Suprapubic skin (tissue), 4 donors: ENCODE data around the gene YBEY. TPM values are rescaled to one million over a fixed set of nuclear protein-coding genes. Genes with fewer than 3 reads are reported as not detected.

Experiments used
- DNase-seq, 2 donors: peaks; one replicate each; pipeline ENCODE4 v3.0.0-alpha.2; 2019; ENCODE audit warnings: low spot score in 2 of 2
- H3K27ac ChIP-seq: fragments of 200-600 bp; sonication (generic); one replicate; pipeline ENCODE4 v1.5.1; 2019
- H3K27me3 ChIP-seq: fragments of 200-600 bp; sonication (generic); one replicate; pipeline ENCODE4 v1.5.1; 2019
- H3K36me3 ChIP-seq: fragments of 200-600 bp; sonication (generic); one replicate; pipeline ENCODE4 v1.5.1; 2019
- H3K4me1 ChIP-seq: fragments of 200-600 bp; sonication (generic); one replicate; pipeline ENCODE4 v1.5.1; 2019
- H3K4me3 ChIP-seq: fragments of 200-600 bp; sonication (generic); one replicate; pipeline ENCODE4 v1.5.1; 2019; ENCODE audit warnings: mild to moderate bottlenecking
- H3K9me3 ChIP-seq: fragments of 200-600 bp; sonication (generic); one replicate; pipeline ENCODE4 v1.5.1; 2019
- EP300 ChIP-seq: sonication (generic); formaldehyde crosslinking; IDR thresholded peaks from one replicate; pipeline ENCODE4 v1.6.1; 2017; ENCODE audit warnings: antibody characterized with exemption
- POLR2A ChIP-seq, 2 donors: fragments of 450-650 bp; IDR thresholded peaks; one replicate each; pipeline ENCODE4 v1.6.1; 2017; ENCODE audit warnings: antibody characterized with exemption in 2 of 2, mild to moderate bottlenecking in 2 of 2, moderate library complexity in 2 of 2
- POLR2AphosphoS5 ChIP-seq, 3 donors: sonication (generic); formaldehyde crosslinking; IDR thresholded peaks; one replicate each; pipeline ENCODE4 v1.6.1; 2017; ENCODE audit warnings: antibody characterized with exemption in 3 of 3
- WGBS: methylation state at CpG from one replicate; pipeline ENCODE4 v1.1.5; 2018; 5-methylcytosine and 5-hydroxymethylcytosine counted together
- total RNA-seq, 4 donors: library from RNA; depleted of rRNA; stranded (reverse); fragments of >200 nt; gene quantifications; one replicate each; pipeline ENCODE4 v1.1.0, GENCODE V29; 2016
- TF ChIP-seq, protein P1 (sequence below), 2 donors: fragments of 200-600 bp in 1 of 2; fragments of 450-650 bp in 1 of 2; sonication (generic) in 1 of 2; IDR thresholded peaks; one replicate each; pipeline ENCODE4 v1.5.1; 2016 to 2019; ENCODE audit warnings: antibody characterized with exemption in 2 of 2, mild to moderate bottlenecking in 1 of 2, moderate library complexity in 1 of 2

The YBEY gene
- total RNA-seq, 4 donors from 2014 or later: 13.3 to 23.8 (median 18.8) TPM

DNA sequence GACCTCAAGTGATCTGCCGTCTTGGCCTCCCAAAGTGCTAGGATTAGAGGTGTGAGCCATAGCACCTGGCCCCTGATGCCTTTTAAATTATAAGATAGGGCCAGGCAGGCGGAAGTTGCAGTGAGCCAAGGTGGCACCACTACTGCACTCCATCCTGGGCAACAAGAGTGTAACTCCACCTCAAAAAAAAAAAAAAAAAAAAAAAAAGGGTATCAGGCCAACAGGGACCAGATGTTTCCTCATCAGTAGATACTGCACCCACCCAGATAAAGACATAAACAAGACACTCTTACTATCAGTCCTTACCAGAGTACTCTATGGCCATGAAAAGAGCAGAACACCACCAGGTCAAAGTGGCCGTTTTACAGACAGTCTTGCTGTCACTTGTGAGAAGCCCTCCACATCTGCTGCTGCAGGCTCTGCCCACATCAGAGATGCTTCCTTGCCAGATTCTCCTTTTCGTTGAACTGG, 34.2 kb downstream of the YBEY start:
- 60% methylated on average over 4 of the region's 4 CpGs for WGBS
- Histone ChIP-seq H3K4me1 (peaks cover 21% of the 10 kb centered on the region), H3K27me3 (no peaks in the 10 kb centered on the region), H3K4me3 (no peak overlapping the region), H3K27ac (no peak overlapping the region), H3K9me3 (no peaks in the 10 kb centered on the region), H3K36me3 (no peaks in the 10 kb centered on the region)
- TF ChIP-seq EP300 (no peak), POLR2A (IDR thresholded peaks at IDR 0.05) (no peak)
- no peak for DNase-seq

DNA sequence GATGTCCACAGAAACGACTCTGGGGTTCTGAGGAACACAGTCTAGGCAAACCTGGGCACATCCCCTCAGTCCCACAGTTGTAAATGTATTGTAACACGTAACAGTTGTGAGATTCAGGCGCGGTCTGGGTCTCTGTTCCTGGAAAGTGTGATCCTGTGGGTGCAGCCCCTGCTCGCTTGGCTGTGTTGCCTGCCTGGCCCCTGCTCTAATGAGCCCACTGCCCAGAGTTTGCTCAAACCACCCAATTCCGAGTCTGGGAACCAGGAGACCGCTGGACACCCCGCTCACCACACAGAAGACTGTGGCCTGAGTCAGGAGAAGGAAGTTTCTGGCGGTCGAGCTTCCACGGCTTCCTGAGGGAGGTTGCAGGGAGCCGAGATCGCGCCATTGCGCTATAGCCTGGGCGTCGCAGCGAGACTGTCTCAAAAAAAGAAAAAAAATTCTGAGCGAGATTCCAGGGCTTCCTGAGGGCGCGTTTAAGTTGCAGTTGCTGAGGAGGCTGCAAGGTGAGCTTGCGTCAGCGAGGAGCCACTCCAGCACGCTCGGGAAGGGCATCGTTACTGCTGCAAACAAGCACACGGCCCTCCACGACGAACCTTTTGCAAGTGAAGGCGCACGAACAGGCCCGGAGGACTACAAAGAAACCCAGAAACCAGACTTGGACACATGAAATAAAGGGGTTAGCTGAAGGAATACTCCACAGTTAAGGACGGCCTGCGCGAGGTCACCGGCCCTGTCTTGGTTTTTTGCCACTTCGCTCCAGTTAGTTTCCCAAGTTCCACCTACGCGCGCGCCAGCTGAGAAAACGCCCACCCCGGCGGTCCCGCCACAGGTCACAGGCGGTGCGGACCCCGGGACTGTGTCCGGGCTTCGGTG, 36.4 kb downstream of the YBEY start:
- no peak for DNase-seq
- no peaks in the 10 kb centered on the region for H3K36me3 ChIP-seq
- H3K27ac ChIP-seq: no peak overlapping the region
- H3K27me3 ChIP-seq: no peaks in the 10 kb centered on the region
- peaks cover 30% of the 10 kb centered on the region for H3K4me1 ChIP-seq
- WGBS: 6% methylated on average over 30 of the region's 50 CpGs
- H3K4me3 ChIP-seq: peak overlapping the region; percentile 100
- no peak for TF ChIP-seq POLR2A (IDR thresholded peaks at IDR 0.05)
- no peak for TF ChIP-seq POLR2AphosphoS5 (IDR thresholded peaks at IDR 0.05)
- no peak for TF ChIP-seq EP300
- TF ChIP-seq, protein P1, sequence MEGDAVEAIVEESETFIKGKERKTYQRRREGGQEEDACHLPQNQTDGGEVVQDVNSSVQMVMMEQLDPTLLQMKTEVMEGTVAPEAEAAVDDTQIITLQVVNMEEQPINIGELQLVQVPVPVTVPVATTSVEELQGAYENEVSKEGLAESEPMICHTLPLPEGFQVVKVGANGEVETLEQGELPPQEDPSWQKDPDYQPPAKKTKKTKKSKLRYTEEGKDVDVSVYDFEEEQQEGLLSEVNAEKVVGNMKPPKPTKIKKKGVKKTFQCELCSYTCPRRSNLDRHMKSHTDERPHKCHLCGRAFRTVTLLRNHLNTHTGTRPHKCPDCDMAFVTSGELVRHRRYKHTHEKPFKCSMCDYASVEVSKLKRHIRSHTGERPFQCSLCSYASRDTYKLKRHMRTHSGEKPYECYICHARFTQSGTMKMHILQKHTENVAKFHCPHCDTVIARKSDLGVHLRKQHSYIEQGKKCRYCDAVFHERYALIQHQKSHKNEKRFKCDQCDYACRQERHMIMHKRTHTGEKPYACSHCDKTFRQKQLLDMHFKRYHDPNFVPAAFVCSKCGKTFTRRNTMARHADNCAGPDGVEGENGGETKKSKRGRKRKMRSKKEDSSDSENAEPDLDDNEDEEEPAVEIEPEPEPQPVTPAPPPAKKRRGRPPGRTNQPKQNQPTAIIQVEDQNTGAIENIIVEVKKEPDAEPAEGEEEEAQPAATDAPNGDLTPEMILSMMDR (IDR thresholded peaks at IDR 0.05): no peak
- no peaks in the 10 kb centered on the region for H3K9me3 ChIP-seq

DNA sequence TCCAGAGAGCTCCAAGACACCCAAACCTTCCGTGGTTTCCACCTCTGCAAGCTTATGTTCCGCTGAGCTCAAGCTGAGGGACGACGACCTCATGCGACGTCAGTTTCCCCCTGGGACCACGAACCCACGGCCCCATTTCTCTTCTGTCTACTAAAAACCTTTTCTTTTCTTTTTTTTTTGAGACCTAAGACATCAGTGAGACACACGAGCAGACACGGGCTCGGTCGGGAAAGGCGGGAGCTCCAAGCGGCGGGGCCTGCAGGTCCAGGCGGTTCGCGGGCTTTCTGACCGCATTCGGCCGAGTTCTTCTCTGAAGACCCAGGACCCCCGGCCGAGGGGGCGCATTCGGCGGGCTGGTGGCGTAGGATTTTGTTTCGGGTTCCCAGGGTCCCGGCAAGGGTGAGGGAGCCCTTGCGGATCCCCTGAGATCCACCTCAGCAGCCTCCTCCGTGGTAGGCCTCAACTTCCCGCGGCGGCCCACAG, 37.1 kb downstream of the YBEY start:
- DNase-seq: peak in 1 of 2 donors; percentile 83

DNA sequence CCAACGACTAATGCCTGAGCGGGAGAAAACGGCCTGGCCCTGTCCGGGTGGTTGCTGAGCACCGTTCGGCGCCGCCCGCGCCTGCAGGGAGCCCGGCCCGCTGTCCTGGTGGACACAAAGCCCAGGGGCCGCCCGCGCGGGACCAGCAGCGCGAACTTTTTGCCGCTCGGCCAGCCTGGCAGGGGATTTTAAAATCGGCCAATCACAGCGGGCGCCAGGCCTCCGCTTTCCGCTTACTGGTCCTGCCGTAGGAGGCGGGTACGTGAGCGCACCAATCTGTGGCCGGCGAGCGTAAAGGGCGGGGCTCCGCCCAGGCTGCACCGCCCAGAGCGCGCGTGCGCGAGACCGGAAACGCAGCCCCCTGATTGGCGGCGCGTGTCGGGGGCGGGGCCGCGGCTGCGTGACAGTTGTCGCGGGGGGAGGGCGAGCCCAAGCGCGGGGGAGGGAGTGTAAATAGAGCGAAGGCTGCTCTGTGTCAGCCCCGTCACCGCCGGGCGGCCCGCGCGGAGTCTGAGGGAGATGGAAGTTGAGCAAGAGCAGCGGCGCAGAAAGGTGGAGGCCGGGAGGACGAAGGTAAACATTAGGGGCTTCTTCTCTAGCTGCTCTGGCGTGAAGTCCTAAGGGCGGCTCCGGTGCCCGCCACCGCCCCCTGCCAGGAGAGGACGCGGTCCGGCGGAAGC, 37.7 kb downstream of the YBEY start, which contains the start of the genes C21orf58 and PCNT:
Gene C21orf58, minus strand, starts transcription at position 161 of the 680 bp plus-strand sequence. CDS start 1,132 bp downstream, outside the sequence.
Gene PCNT, plus strand, starts transcription at position 447 of the 680 bp plus-strand sequence. Its CDS starts 73 bp downstream, at position 520.
- Histone ChIP-seq H3K36me3 (peaks cover 10% of the 10 kb centered on the region), H3K27ac (peak within 1 kb of the TSS; percentile 97), H3K4me1 (peaks cover 30% of the 10 kb centered on the region), H3K9me3 (no peaks in the 10 kb centered on the region), H3K27me3 (no peaks in the 10 kb centered on the region), H3K4me3 (peak within 1 kb of the TSS; percentile 100)
- TF ChIP-seq POLR2A (IDR thresholded peaks at IDR 0.05) (peak in 1 of 2 donors; percentile 19), POLR2AphosphoS5 (IDR thresholded peaks at IDR 0.05) (peak in 2 of 3 donors; percentile 12 to 46), EP300 (no peak)
- TF ChIP-seq, protein P1 (IDR thresholded peaks at IDR 0.05): no peak
- DNase-seq: peak; percentile 98 to 99
- WGBS: 0% methylated on average over 1 of the region's 76 CpGs

More for the DNA sequence above, 37.1 kb downstream of the YBEY start:
- peaks cover 5% of the 10 kb centered on the region for H3K36me3 ChIP-seq
- whole genome bisulfite sequencing: under 1% methylated on average over 27 of the region's 34 CpGs
- H3K27me3 ChIP-seq: no peaks in the 10 kb centered on the region
- TF ChIP-seq, protein P1 (IDR thresholded peaks at IDR 0.05): no peak
- TF ChIP-seq POLR2AphosphoS5 (IDR thresholded peaks at IDR 0.05) (no peak), POLR2A (IDR thresholded peaks at IDR 0.05) (no peak), EP300 (no peak)
- peak overlapping the region; percentile 100 for H3K4me3 ChIP-seq
- H3K9me3 ChIP-seq: no peaks in the 10 kb centered on the region
- H3K4me1 ChIP-seq: peaks cover 30% of the 10 kb centered on the region
- H3K27ac ChIP-seq: no peak overlapping the region

DNA sequence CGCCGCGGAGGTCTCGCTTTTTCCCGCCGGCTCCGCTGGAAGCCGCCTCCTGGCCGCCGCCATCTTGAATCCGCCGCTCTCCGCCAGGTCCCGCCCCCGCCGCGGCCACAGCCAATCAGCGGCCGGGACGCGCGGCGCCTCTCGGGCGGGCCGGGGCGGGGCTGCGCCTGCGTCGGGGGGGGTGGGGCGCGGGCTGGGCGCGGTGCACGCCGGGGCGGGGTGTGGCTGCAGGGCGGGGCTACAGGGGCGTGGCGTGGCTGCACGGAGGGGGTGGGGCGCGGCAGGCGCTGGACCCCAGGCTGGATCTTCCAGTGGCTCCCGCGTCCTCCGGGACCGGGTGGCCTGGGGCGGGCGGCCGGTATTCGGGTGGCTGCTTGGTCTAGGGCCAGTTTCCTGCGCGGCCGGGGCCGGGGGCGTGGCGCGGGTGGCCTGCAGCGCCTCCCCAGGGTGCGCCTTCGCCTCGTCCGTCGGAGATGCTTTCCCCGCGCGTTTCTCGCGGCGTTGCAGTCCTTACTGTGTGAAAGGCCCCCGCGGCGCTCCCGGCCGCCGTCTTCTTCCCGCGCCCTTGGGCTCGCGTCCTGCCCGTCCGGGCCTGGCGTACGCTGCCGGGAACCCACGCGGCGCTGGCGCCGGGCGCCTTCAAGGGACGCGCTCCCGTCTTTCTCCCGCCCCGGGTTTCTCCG, 38.4 kb downstream of the YBEY start:
- Histone ChIP-seq H3K27ac (peak overlapping the region; percentile 97), H3K9me3 (no peaks in the 10 kb centered on the region), H3K4me1 (peaks cover 30% of the 10 kb centered on the region), H3K36me3 (peaks cover 16% of the 10 kb centered on the region), H3K4me3 (peak overlapping the region; percentile 100), H3K27me3 (no peaks in the 10 kb centered on the region)
- WGBS: no CpG with 5 or more reads among the region's 98 CpGs
- no peak for TF ChIP-seq POLR2A (IDR thresholded peaks at IDR 0.05)
- TF ChIP-seq POLR2AphosphoS5 (IDR thresholded peaks at IDR 0.05): no peak
- TF ChIP-seq, protein P1 (IDR thresholded peaks at IDR 0.05): no peak
- no peak for TF ChIP-seq EP300
- DNase-seq: peak; percentile 90 to 91
